Naive thymus-derived CD4-positive, alpha-beta T cell (primary cell): Measurements from ENCODE around the gene SPATA6L. TPM values are rescaled to one million over a fixed set of nuclear protein-coding genes. Genes with fewer than 3 reads are reported as not detected.

ENCODE experiments used
- ATAC-seq: fragments of 150-1000 bp; cut with Tn5 transposase; 2 replicates; pipeline ENCODE4 v1.10.0; 2021; ENCODE audit warnings: mild to moderate bottlenecking, moderate library complexity
- CTCF ChIA-PET: fragments of 350-600 bp; sonication (Branson Sonifier 250); formaldehyde crosslinking; loops from one replicate; lab custom pipeline; 2021; ENCODE audit warnings: antibody characterized with exemption; lab: Charles Lee
- POLR2A ChIA-PET: fragments of 350-600 bp; sonication (Branson Sonifier 250); formaldehyde crosslinking; loops from one replicate; lab custom pipeline; 2021; ENCODE audit warnings: antibody characterized with exemption, inconsistent platforms; lab: Charles Lee
- DNase-seq, 9 donors: peaks; one replicate each; pipeline versions ENCODE4 v3.0.0 to v3.0.0-alpha.2; 2020 to 2022; ENCODE audit warnings: mixed read lengths in 1 of 9
- H3K27ac ChIP-seq: one replicate; pipeline ENCODE4 v1.7.0; 2013; ENCODE audit warnings: mild to moderate bottlenecking, low read depth, low read length, moderate library complexity
- H3K27me3 ChIP-seq, 2 donors: one replicate each; pipeline ENCODE4 v1.7.0; 2013; ENCODE audit warnings: low read length in 2 of 2, mild to moderate bottlenecking in 2 of 2, moderate library complexity in 2 of 2; ENCODE audit not compliant: control insufficient read depth in 2 of 2, insufficient read depth in 2 of 2
- H3K36me3 ChIP-seq, 3 experiments: 1 replicate in 2 of 3; 2 replicates in 1 of 3; pipeline ENCODE4 v1.7.0; 2013; ENCODE audit warnings: low read length in 3 of 3, mild to moderate bottlenecking in 3 of 3, moderate library complexity in 1 of 3; ENCODE audit not compliant: insufficient read depth in 3 of 3, control insufficient read depth in 2 of 3
- H3K4me1 ChIP-seq, 2 donors: one replicate each; pipeline ENCODE4 v1.7.0; 2013; ENCODE audit warnings: low read length in 2 of 2, mild to moderate bottlenecking in 2 of 2, moderate library complexity in 1 of 2; ENCODE audit not compliant: control insufficient read depth in 2 of 2, insufficient read depth in 2 of 2
- H3K4me3 ChIP-seq: 2 replicates; pipeline ENCODE4 v1.7.0; 2013; ENCODE audit warnings: mild to moderate bottlenecking, low read length
- H3K9me3 ChIP-seq, 3 experiments: 1 replicate in 2 of 3; 2 replicates in 1 of 3; pipeline ENCODE4 v1.7.0; 2013; ENCODE audit warnings: low read length in 3 of 3; ENCODE audit not compliant: control insufficient read depth in 2 of 3
- H3K27ac Mint-ChIP-seq, 9 donors: one replicate each; pipeline ENCODE4 v1.8.0; 2020 to 2022; ENCODE audit warnings: mixed read lengths in 9 of 9, mild to moderate bottlenecking in 8 of 9, moderate library complexity in 5 of 9, inconsistent platforms in 2 of 9
- H3K27me3 Mint-ChIP-seq, 5 donors: one replicate each; pipeline ENCODE4 v1.8.0; 2021 to 2022; ENCODE audit warnings: mixed read lengths in 5 of 5, mild to moderate bottlenecking in 1 of 5
- H3K36me3 Mint-ChIP-seq, 5 donors: one replicate each; pipeline ENCODE4 v1.8.0; 2020 to 2022; ENCODE audit warnings: mixed read lengths in 5 of 5, mild to moderate bottlenecking in 3 of 5, inconsistent platforms in 1 of 5
- H3K4me1 Mint-ChIP-seq, 7 donors: one replicate each; pipeline ENCODE4 v1.8.0; 2020 to 2022; ENCODE audit warnings: mixed read lengths in 7 of 7, mild to moderate bottlenecking in 3 of 7, inconsistent platforms in 1 of 7
- H3K4me3 Mint-ChIP-seq, 10 donors: one replicate each; pipeline ENCODE4 v1.8.0; 2020 to 2022; ENCODE audit warnings: mild to moderate bottlenecking in 10 of 10, mixed read lengths in 10 of 10, moderate library complexity in 6 of 10, inconsistent platforms in 2 of 10
- H3K9me3 Mint-ChIP-seq, 11 donors: one replicate each; pipeline ENCODE4 v1.8.0; 2020 to 2022; ENCODE audit warnings: mixed read lengths in 11 of 11, mild to moderate bottlenecking in 4 of 11, inconsistent platforms in 1 of 11, moderate library complexity in 1 of 11
- intact Hi-C, 2 donors: fragments of 100-400 bp; cut with micrococcal nuclease; formaldehyde crosslinking; loops; one replicate each; pipeline ENCODE4 v1.15.1; 2023
- polyA plus RNA-seq, 2 donors: library from polyadenylated mRNA; unstranded; fragments of 300-500 nt; fragmentation: Illumina TruSeq; gene quantifications; one replicate each; pipeline ENCODE4 v1.2.3, GENCODE V29; 2021
- total RNA-seq, 6 experiments: library from RNA in 5 of 6; stranded (reverse) in 5 of 6; gene quantifications; 1 replicate in 5 of 6; 2 replicates in 1 of 6; pipeline ENCODE4 v1.2.3 and lab custom pipeline; 2021 to 2026

SPATA6L gene
- total and polyA plus RNA-seq, 7 experiments from 2014 or later, result 0.40 to 9.2 (median 4.1) TPM

GRCh38 chr9:4665357-4665756, 923 bp downstream of the SPATA6L start:
- ChIA-PET POLR2A (interaction anchor here (0.6 to 8.8 kb wide), 20 partner anchors 11 to 1350 kb away, joined by 3 to 120 read pairs (median 4); partner anchors contain the start of genes AK3, CDC37L1, RANBP6 and RCL1), CTCF (interaction anchor here (0.6 to 1.6 kb wide), 6 partner anchors 10 to 1143 kb away, joined by 3 to 6 read pairs (median 4); partner anchors contain the start of genes AK3 and CDC37L1)
- Mint-ChIP-seq H3K9me3 (peaks cover 0 to 2% (median 0%) of the 10 kb centered on the region in 11 donors), H3K4me3 (peak overlapping the region; percentile 68 to 98 (median 92)), H3K4me1 (peaks cover 47 to 85% (median 78%) of the 10 kb centered on the region in 7 donors), H3K27me3 (peaks cover 0 to 6% (median 0%) of the 10 kb centered on the region in 5 donors), H3K36me3 (peaks cover 0 to 8% (median 0%) of the 10 kb centered on the region in 5 donors), H3K27ac (peak overlapping the region in 8 of 9 donors; percentile 67 to 96 (median 94))
- H3K4me1 ChIP-seq, result peaks cover 21 to 61% of the 10 kb centered on the region in 2 donors
- peak overlapping the region; percentile 78 for H3K27ac ChIP-seq
- H3K27me3 ChIP-seq, result no peaks in the 10 kb centered on the region
- peak overlapping the region; percentile 29 for H3K4me3 ChIP-seq
- intact Hi-C loops, result loop anchor here (10.0 kb wide), 4 partner anchors 669 to 1749 kb away; partner anchors contain the start of genes ERMP1 (in 1 of the 2), RLN1 (in 1 of the 2) and UHRF2 (in 1 of the 2)
- DNase-seq, result no peak
- no peaks in the 10 kb centered on the region for H3K9me3 ChIP-seq
- no peaks in the 10 kb centered on the region for H3K36me3 ChIP-seq
- no peak for ATAC-seq

GRCh38 chr9:4663956-4664355, 2.3 kb downstream of the SPATA6L start:
- DNase-seq, result no peak
- ATAC-seq, result no peak
- Mint-ChIP-seq H3K27ac (peak overlapping the region in 8 of 9 donors; percentile 51 to 96 (median 95)), H3K4me3 (peak overlapping the region; percentile 57 to 98 (median 95)), H3K4me1 (peaks cover 47 to 91% (median 79%) of the 10 kb centered on the region in 7 donors), H3K27me3 (peaks cover 0 to 12% (median 0%) of the 10 kb centered on the region in 5 donors), H3K9me3 (peaks cover 0 to 2% (median 0%) of the 10 kb centered on the region in 11 donors), H3K36me3 (peaks cover 0 to 11% (median 0%) of the 10 kb centered on the region in 5 donors)
- no peaks in the 10 kb centered on the region for H3K27me3 ChIP-seq
- ChIA-PET POLR2A (interaction anchor here (0.5 to 8.8 kb wide), 9 partner anchors 10 to 129 kb away, joined by 3 to 120 read pairs (median 10); partner anchors contain the start of genes AK3, CDC37L1 and RCL1), CTCF (interaction anchor here (1.0 kb wide), 1 partner anchor 15 kb away, joined by 6 read pairs; the partner anchor contains the start of gene CDC37L1)
- H3K9me3 ChIP-seq, result no peaks in the 10 kb centered on the region
- H3K4me3 ChIP-seq, result no peak overlapping the region
- intact Hi-C loops, result loop anchor here (5.0 to 10.0 kb wide), 7 partner anchors 671 to 1822 kb away; partner anchors contain the start of genes RFX3 (in 2 of the 2), ERMP1 (in 1 of the 2), PUM3 (in 1 of the 2) and RIC1 (in 1 of the 2)
- peaks cover 21 to 61% of the 10 kb centered on the region in 2 donors for H3K4me1 ChIP-seq
- peak overlapping the region; percentile 78 for H3K27ac ChIP-seq
- H3K36me3 ChIP-seq, result no peaks in the 10 kb centered on the region

- peak in 6 of 9 donors; percentile 32 to 60 (median 44) for DNase-seq
- Histone ChIP-seq H3K27me3 (no peaks in the 10 kb centered on the region), H3K9me3 (no peaks in the 10 kb centered on the region), H3K36me3 (no peaks in the 10 kb centered on the region), H3K4me1 (peaks cover 21 to 56% of the 10 kb centered on the region in 2 donors), H3K27ac (peak overlapping the region; percentile 78), H3K4me3 (peak overlapping the region; percentile 63)
- intact Hi-C loops, result loop anchor here (1.0 to 10.0 kb wide), 14 partner anchors 16 to 1821 kb away; partner anchors contain the start of genes CDC37L1 (in 2 of the 2), RFX3 (in 2 of the 2), AK3 (in 1 of the 2) and ERMP1 (in 1 of the 2)
- Mint-ChIP-seq H3K36me3 (peaks cover 0 to 11% (median under 1%) of the 10 kb centered on the region in 5 donors), H3K27me3 (peaks cover 0 to 12% (median 0%) of the 10 kb centered on the region in 5 donors), H3K4me3 (peak overlapping the region; percentile 89 to 98 (median 96)), H3K27ac (peak overlapping the region; percentile 85 to 96 (median 95)), H3K9me3 (peaks cover 0 to 2% (median 0%) of the 10 kb centered on the region in 11 donors), H3K4me1 (peaks cover 45 to 86% (median 72%) of the 10 kb centered on the region in 7 donors)
- POLR2A ChIA-PET, result interaction anchor here (0.5 to 8.8 kb wide), 8 partner anchors 13 to 130 kb away, joined by 3 to 120 read pairs (median 16); partner anchors contain the start of genes AK3, CDC37L1 and RCL1
- CTCF ChIA-PET, result interaction anchor here (0.6 to 0.8 kb wide), 3 partner anchors 16 to 337 kb away, joined by 3 to 5 read pairs (median 3); no protein-coding TSS in a partner anchor
- peak; percentile 23 for ATAC-seq
Observed at GRCh38 chr9:4662989-4663792, 3.1 kb downstream of the SPATA6L start.

- ATAC-seq (peak; percentile 86), DNase-seq (peak; percentile 55 to 81 (median 76))
- Histone ChIP-seq H3K36me3 (no peaks in the 10 kb centered on the region), H3K27me3 (no peaks in the 10 kb centered on the region), H3K4me1 (peaks cover 21 to 50% of the 10 kb centered on the region in 2 donors), H3K27ac (peak within 1 kb of the TSS; percentile 78), H3K9me3 (no peaks in the 10 kb centered on the region), H3K4me3 (peak within 1 kb of the TSS; percentile 63)
- CTCF ChIA-PET, result interaction anchor here (0.6 to 1.7 kb wide), 12 partner anchors 8 to 338 kb away, joined by 3 to 5 read pairs (median 4); partner anchors contain the start of genes AK3 and RCL1
- Mint-ChIP-seq H3K4me3 (peak within 1 kb of the TSS; percentile 89 to 98 (median 96)), H3K27me3 (peaks cover 0 to 12% (median 0%) of the 10 kb centered on the region in 5 donors), H3K27ac (peak within 1 kb of the TSS; percentile 85 to 98 (median 95)), H3K4me1 (peaks cover 41 to 80% (median 64%) of the 10 kb centered on the region in 7 donors), H3K36me3 (peaks cover 0 to 11% (median 5%) of the 10 kb centered on the region in 5 donors), H3K9me3 (peaks cover 0 to 2% (median 0%) of the 10 kb centered on the region in 11 donors)
- intact Hi-C loops, result loop anchor here (1.0 to 10.0 kb wide), 14 partner anchors 17 to 1820 kb away; partner anchors contain the start of genes CDC37L1 (in 2 of the 2), RFX3 (in 2 of the 2), AK3 (in 1 of the 2) and ERMP1 (in 1 of the 2)
- POLR2A ChIA-PET, result interaction anchor here (0.7 to 8.8 kb wide), 13 partner anchors 14 to 1136 kb away, joined by 3 to 120 read pairs (median 4); partner anchors contain the start of genes AK3, CDC37L1 and RCL1
Observed at GRCh38 chr9:4662108-4662988, 3.9 kb downstream of the SPATA6L start, which contains the start of gene PLPP6. Gene PLPP6, plus strand, starts transcription at chr9:4662294. Its CDS starts 82 bp downstream, at chr9:4662376.

GRCh38 chr9:4661611-4662010, 4.7 kb downstream of the SPATA6L start:
- Histone ChIP-seq H3K27ac (peak overlapping the region; percentile 78), H3K27me3 (no peaks in the 10 kb centered on the region), H3K4me1 (peaks cover 21 to 43% of the 10 kb centered on the region in 2 donors), H3K4me3 (peak overlapping the region; percentile 63), H3K36me3 (no peaks in the 10 kb centered on the region), H3K9me3 (no peaks in the 10 kb centered on the region)
- intact Hi-C loops, result loop anchor here (1.0 to 10.0 kb wide), 14 partner anchors 18 to 1819 kb away; partner anchors contain the start of genes CDC37L1 (in 2 of the 2), RFX3 (in 2 of the 2), AK3 (in 1 of the 2) and ERMP1 (in 1 of the 2)
- Mint-ChIP-seq H3K4me3 (peak overlapping the region; percentile 89 to 98 (median 96)), H3K27ac (peak overlapping the region; percentile 80 to 98 (median 95)), H3K4me1 (peaks cover 34 to 76% (median 56%) of the 10 kb centered on the region in 7 donors), H3K27me3 (peaks cover 0 to 12% (median 0%) of the 10 kb centered on the region in 5 donors), H3K9me3 (peaks cover 0 to 2% (median 0%) of the 10 kb centered on the region in 11 donors), H3K36me3 (peaks cover 0 to 11% (median 5%) of the 10 kb centered on the region in 5 donors)
- ChIA-PET CTCF (interaction anchor here (0.7 to 1.7 kb wide), 9 partner anchors 9 to 110 kb away, joined by 3 to 5 read pairs (median 4); partner anchors contain the start of gene AK3), POLR2A (interaction anchor here (0.7 to 8.8 kb wide), 10 partner anchors 14 to 1135 kb away, joined by 3 to 120 read pairs (median 6); partner anchors contain the start of genes AK3 and CDC37L1)
- DNase-seq (peak in 5 of 9 donors; percentile 19 to 64 (median 46)), ATAC-seq (no peak)
